Stimulated activated CD4-positive, alpha-beta T cell treated with anti-CD3 and anti-CD28 coated beads, Interleukin-12 subunit alpha, Interleukin-12 subunit beta, amount 100 ng/mL, for 48 hours (primary cell): Measurements from ENCODE around the gene PCDHB11.
"Not testable (repeated sequence)": the region's sequence is repeated elsewhere in the genome, so short reads cannot be mapped to it uniquely, and the experiment has no call there.

ENCODE experiments used
- DNase-seq, 3 donors: peaks; one replicate each; pipeline ENCODE4 v3.0.0-alpha.2; 2020; ENCODE audit warnings: low read depth in 2 of 3, low spot score in 1 of 3

PCDHB11 gene

DNA sequence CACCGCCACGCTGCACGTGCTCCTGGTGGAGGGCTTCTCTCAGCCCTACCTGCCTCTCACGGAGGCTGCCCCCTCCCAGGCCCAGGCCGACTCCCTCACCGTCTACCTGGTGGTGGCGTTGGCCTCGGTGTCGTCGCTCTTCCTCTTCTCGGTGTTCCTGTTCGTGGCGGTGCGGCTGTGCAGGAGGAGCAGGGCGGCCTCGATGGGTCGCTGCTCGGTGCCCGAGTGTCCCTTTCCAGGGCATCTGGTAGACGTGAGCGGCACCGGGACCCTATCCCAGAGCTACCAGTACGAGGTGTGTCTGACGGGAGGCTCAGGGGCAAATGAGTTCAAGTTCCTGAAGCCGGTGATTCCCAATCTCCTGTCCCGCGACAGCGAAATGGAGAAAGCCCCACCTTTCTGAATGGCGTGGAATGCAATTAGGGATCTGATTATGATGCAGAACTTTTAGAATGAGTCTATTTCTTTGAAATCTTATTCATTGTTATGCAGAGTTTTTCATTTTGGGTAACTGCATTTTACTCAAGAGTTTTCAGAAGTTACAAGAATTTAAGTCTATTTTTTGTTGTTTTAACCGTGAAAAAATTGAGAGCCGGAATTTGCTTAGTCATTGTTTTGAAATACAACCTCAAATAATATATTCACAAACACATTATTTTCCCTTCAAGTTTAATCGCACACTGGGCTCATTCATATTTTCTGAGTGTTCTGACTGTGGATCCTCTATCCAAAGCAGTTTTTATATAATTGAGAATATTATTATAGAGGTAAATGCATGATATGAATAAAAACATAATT lies 37.3 kb downstream of the PCDHB11 start:
- no peak for DNase-seq

DNA sequence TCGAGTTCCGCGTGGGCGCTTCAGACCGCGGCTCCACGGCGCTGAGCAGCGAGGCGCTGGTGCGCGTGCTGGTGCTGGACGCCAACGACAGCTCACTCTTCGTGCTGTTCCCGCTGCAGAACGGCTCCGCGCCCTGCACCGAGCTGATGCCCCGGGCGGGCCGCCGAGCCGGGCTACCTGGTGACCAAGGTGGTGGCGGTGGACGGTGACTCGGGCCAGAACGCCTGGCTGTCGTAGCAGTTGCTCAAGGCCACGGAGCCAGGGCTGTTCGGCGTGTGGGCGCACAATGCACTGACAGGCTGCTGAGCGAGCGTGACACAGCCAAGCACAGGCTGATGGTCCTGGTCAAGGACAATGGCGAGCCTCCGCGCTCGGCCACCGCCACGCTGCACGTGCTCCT lies 42.1 kb downstream of the PCDHB11 start:
- no peak for DNase-seq

DNA sequence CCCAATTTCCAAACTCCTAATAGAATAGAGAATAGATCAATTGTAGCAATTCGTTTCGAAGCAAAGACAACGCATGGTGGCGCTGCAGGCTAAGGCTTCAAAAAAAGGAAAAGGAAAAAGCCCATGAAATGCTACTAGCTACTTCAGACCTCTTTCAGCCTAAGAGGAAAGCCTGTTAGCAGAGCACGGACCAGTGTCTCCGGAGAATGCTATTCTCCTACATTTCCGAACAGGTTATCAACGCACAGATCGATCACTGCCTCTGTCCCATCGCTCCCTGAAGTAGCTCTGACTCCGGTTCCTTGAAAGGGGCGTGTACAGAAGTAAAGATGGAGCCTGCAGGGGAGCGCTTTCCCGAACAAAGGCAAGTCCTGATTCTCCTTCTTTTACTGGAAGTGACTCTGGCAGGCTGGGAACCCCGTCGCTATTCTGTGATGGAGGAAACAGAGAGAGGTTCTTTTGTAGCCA lies 45.9 kb downstream of the PCDHB11 start, which contains the start of gene PCDHB15:
Gene PCDHB15, plus strand, starts transcription at position 146 of the 468 bp plus-strand sequence. Its CDS starts 184 bp downstream, at position 330.
- no peak for DNase-seq

DNA sequence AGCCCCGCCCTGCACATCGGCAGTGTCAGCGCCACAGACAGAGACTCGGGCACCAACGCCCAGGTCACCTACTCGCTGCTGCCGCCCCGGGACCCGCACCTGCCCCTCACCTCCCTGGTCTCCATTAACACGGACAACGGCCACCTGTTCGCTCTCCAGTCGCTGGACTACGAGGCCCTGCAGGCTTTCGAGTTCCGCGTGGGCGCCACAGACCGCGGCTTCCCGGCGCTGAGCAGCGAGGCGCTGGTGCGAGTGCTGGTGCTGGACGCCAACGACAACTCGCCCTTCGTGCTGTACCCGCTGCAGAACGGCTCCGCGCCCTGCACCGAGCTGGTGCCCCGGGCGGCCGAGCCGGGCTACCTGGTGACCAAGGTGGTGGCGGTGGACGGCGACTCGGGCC lies 47.5 kb downstream of the PCDHB11 start:
- not testable (repeated sequence) for DNase-seq

DNA sequence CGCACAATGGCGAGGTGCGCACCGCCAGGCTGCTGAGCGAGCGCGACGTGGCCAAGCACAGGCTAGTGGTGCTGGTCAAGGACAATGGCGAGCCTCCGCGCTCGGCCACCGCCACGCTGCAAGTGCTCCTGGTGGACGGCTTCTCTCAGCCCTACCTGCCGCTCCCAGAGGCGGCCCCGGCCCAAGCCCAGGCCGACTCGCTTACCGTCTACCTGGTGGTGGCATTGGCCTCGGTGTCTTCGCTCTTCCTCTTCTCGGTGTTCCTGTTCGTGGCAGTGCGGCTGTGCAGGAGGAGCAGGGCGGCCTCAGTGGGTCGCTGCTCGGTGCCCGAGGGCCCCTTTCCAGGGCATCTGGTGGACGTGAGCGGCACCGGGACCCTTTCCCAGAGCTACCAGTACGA lies 48.0 kb downstream of the PCDHB11 start:
- DNase-seq = not testable (repeated sequence)

DNA sequence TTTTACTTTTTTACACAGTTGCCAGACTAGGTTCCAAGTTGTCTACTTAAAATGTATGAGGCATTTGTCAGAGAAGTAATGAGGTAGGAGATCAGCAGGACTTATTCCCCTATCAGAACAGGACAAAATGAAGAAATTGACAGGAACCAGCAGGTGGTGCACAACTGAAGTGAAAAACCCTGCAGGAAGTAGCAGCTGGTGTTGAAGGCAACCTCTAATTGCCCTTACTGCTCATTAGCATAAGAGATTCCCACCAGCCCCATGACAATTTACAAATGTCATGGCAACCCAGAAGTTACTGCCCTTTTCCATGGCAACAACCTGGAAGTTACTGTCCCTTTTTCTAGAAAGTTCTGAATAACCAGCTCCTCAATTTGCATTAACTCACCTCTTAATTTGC lies 51.1 kb downstream of the PCDHB11 start:
- DNase-seq = no peak
